Activated naive CD4-positive, alpha-beta T cell treated with anti-CD3 and anti-CD28 coated beads, Interleukin-2, amount 50 U/mL, for 24 hours (primary cell): ENCODE results near the gene DCAF15.
"Not testable (repeated sequence)": the region's sequence is repeated elsewhere in the genome, so short reads cannot be mapped to it uniquely, and the experiment has no call there.

Experiments
- H3K27ac Mint-ChIP-seq: one replicate; pipeline ENCODE4 v1.8.0; 2021; ENCODE audit warnings: mild to moderate bottlenecking, mixed read lengths
- H3K27me3 Mint-ChIP-seq: one replicate; pipeline ENCODE4 v1.8.0; 2021; ENCODE audit warnings: mixed read lengths
- H3K36me3 Mint-ChIP-seq: one replicate; pipeline ENCODE4 v1.8.0; 2021; ENCODE audit warnings: mixed read lengths
- H3K4me1 Mint-ChIP-seq: one replicate; pipeline ENCODE4 v1.8.0; 2021; ENCODE audit warnings: mixed read lengths
- H3K4me3 Mint-ChIP-seq: one replicate; pipeline ENCODE4 v1.8.0; 2021; ENCODE audit warnings: mild to moderate bottlenecking, mixed read lengths
- H3K9me3 Mint-ChIP-seq: one replicate; pipeline ENCODE4 v1.8.0; 2021; ENCODE audit warnings: mixed read lengths

DCAF15 gene

GRCh38 chr19:13962699-13963602, 10.6 kb downstream of the DCAF15 start:
- Mint-ChIP-seq H3K27me3 (no peaks in the 10 kb centered on the region), H3K4me3 (no peak overlapping the region), H3K27ac (no peak overlapping the region), H3K4me1 (no peaks in the 10 kb centered on the region), H3K36me3 (peaks cover 5% of the 10 kb centered on the region), H3K9me3 (no peaks in the 10 kb centered on the region)

- no peak overlapping the region for H3K4me3 Mint-ChIP-seq
- no peaks in the 10 kb centered on the region for H3K4me1 Mint-ChIP-seq
- H3K9me3 Mint-ChIP-seq = no peaks in the 10 kb centered on the region
- H3K27me3 Mint-ChIP-seq = no peaks in the 10 kb centered on the region
- H3K27ac Mint-ChIP-seq = no peak overlapping the region
- H3K36me3 Mint-ChIP-seq = peaks cover 5% of the 10 kb centered on the region
Observed at GRCh38 chr19:13963603-13964105, 11.3 kb downstream of the DCAF15 start.

GRCh38 chr19:13964776-13965175, 12.5 kb downstream of the DCAF15 start:
- Mint-ChIP-seq H3K36me3 (peaks cover 8% of the 10 kb centered on the region), H3K4me1 (no peaks in the 10 kb centered on the region), H3K27me3 (no peaks in the 10 kb centered on the region)

GRCh38 chr19:13965377-13965896, 13.1 kb downstream of the DCAF15 start:
- Mint-ChIP-seq H3K36me3 (peaks cover 8% of the 10 kb centered on the region), H3K4me3 (no peak overlapping the region), H3K27ac (no peak overlapping the region), H3K27me3 (no peaks in the 10 kb centered on the region), H3K9me3 (no peaks in the 10 kb centered on the region), H3K4me1 (no peaks in the 10 kb centered on the region)

More at GRCh38 chr19:13964776-13965175, 12.5 kb downstream of the DCAF15 start:
- Mint-ChIP-seq H3K27ac (no peak overlapping the region), H3K9me3 (no peaks in the 10 kb centered on the region), H3K4me3 (no peak overlapping the region)

GRCh38 chr19:13965926-13966683, 13.8 kb downstream of the DCAF15 start:
- no peak overlapping the region for H3K4me3 Mint-ChIP-seq
- H3K27me3 Mint-ChIP-seq = no peaks in the 10 kb centered on the region
- no peaks in the 10 kb centered on the region for H3K9me3 Mint-ChIP-seq
- peaks cover 8% of the 10 kb centered on the region for H3K36me3 Mint-ChIP-seq
- no peaks in the 10 kb centered on the region for H3K4me1 Mint-ChIP-seq
- H3K27ac Mint-ChIP-seq = no peak overlapping the region

GRCh38 chr19:13966684-13967128, 14.4 kb downstream of the DCAF15 start:
- H3K9me3 Mint-ChIP-seq = no peaks in the 10 kb centered on the region
- H3K36me3 Mint-ChIP-seq = peaks cover 3% of the 10 kb centered on the region
- H3K27ac Mint-ChIP-seq = no peak overlapping the region
- H3K4me1 Mint-ChIP-seq = no peaks in the 10 kb centered on the region
- no peaks in the 10 kb centered on the region for H3K27me3 Mint-ChIP-seq
- H3K4me3 Mint-ChIP-seq = no peak overlapping the region

GRCh38 chr19:13967206-13967605, 14.9 kb downstream of the DCAF15 start:
- H3K27ac Mint-ChIP-seq, H3K9me3 Mint-ChIP-seq, H3K4me3 Mint-ChIP-seq, H3K27me3 Mint-ChIP-seq, H3K4me1 Mint-ChIP-seq, H3K36me3 Mint-ChIP-seq: not testable (repeated sequence)

- Mint-ChIP-seq H3K9me3 (no peaks in the 10 kb centered on the region), H3K4me3 (no peak overlapping the region), H3K36me3 (peaks cover 3% of the 10 kb centered on the region), H3K27me3 (no peaks in the 10 kb centered on the region), H3K27ac (no peak overlapping the region), H3K4me1 (no peaks in the 10 kb centered on the region)
Observed at GRCh38 chr19:13968383-13968935, 16.1 kb downstream of the DCAF15 start.

- H3K27ac Mint-ChIP-seq = no peak overlapping the region
- peaks cover 3% of the 10 kb centered on the region for H3K36me3 Mint-ChIP-seq
- H3K27me3 Mint-ChIP-seq = no peaks in the 10 kb centered on the region
Observed at GRCh38 chr19:13968999-13969398, 16.7 kb downstream of the DCAF15 start.

GRCh38 chr19:13969897-13970296, 17.6 kb downstream of the DCAF15 start:
- H3K27ac Mint-ChIP-seq = no peak overlapping the region
- peaks cover 10% of the 10 kb centered on the region for H3K4me1 Mint-ChIP-seq
- H3K27me3 Mint-ChIP-seq = no peaks in the 10 kb centered on the region
- H3K4me3 Mint-ChIP-seq = no peak overlapping the region
- peaks cover 8% of the 10 kb centered on the region for H3K36me3 Mint-ChIP-seq
- no peaks in the 10 kb centered on the region for H3K9me3 Mint-ChIP-seq

More at GRCh38 chr19:13968999-13969398, 16.7 kb downstream of the DCAF15 start:
- no peak overlapping the region for H3K4me3 Mint-ChIP-seq
- H3K4me1 Mint-ChIP-seq = peaks cover 3% of the 10 kb centered on the region
- no peaks in the 10 kb centered on the region for H3K9me3 Mint-ChIP-seq

- not testable (repeated sequence) for H3K27ac Mint-ChIP-seq, H3K9me3 Mint-ChIP-seq, H3K27me3 Mint-ChIP-seq, H3K4me3 Mint-ChIP-seq, H3K4me1 Mint-ChIP-seq, H3K36me3 Mint-ChIP-seq
Observed at GRCh38 chr19:13971868-13972267, 19.6 kb downstream of the DCAF15 start.

- Mint-ChIP-seq H3K36me3 (peaks cover 8% of the 10 kb centered on the region), H3K27ac (no peak overlapping the region), H3K4me3 (no peak overlapping the region), H3K4me1 (peaks cover 10% of the 10 kb centered on the region), H3K27me3 (no peaks in the 10 kb centered on the region), H3K9me3 (no peaks in the 10 kb centered on the region)
Observed at GRCh38 chr19:13972368-13973155, 20.3 kb downstream of the DCAF15 start.

GRCh38 chr19:13973479-13973878, 21.2 kb downstream of the DCAF15 start:
- not testable (repeated sequence) for H3K27me3 Mint-ChIP-seq, H3K4me3 Mint-ChIP-seq, H3K36me3 Mint-ChIP-seq, H3K9me3 Mint-ChIP-seq, H3K27ac Mint-ChIP-seq, H3K4me1 Mint-ChIP-seq

- H3K9me3 Mint-ChIP-seq = no peaks in the 10 kb centered on the region
- H3K27ac Mint-ChIP-seq = peak overlapping the region; percentile 76
Observed at GRCh38 chr19:13974073-13974472, 21.8 kb downstream of the DCAF15 start.

GRCh38 chr19:13975870-13976269, 23.6 kb downstream of the DCAF15 start:
- Mint-ChIP-seq H3K4me3 (no peak overlapping the region), H3K27me3 (no peaks in the 10 kb centered on the region), H3K27ac (no peak overlapping the region)

More at GRCh38 chr19:13974073-13974472, 21.8 kb downstream of the DCAF15 start:
- Mint-ChIP-seq H3K4me3 (peak overlapping the region; percentile 13), H3K27me3 (no peaks in the 10 kb centered on the region), H3K4me1 (peaks cover 10% of the 10 kb centered on the region), H3K36me3 (peaks cover 6% of the 10 kb centered on the region)

More at GRCh38 chr19:13975870-13976269, 23.6 kb downstream of the DCAF15 start:
- peaks cover 10% of the 10 kb centered on the region for H3K4me1 Mint-ChIP-seq
- no peaks in the 10 kb centered on the region for H3K9me3 Mint-ChIP-seq
- peaks cover 5% of the 10 kb centered on the region for H3K36me3 Mint-ChIP-seq
